ENCODE measurements around the gene AKR1C1. TPM values are rescaled to one million over a fixed set of nuclear protein-coding genes. Genes with fewer than 3 reads are reported as not detected.

Gene AKR1C1
- total and polyA plus RNA-seq, 2 of the 13 experiments (the other 11 are each of a cell fraction or from before 2014, with no cell fraction given), result 948 to 2,238 TPM

DNA sequence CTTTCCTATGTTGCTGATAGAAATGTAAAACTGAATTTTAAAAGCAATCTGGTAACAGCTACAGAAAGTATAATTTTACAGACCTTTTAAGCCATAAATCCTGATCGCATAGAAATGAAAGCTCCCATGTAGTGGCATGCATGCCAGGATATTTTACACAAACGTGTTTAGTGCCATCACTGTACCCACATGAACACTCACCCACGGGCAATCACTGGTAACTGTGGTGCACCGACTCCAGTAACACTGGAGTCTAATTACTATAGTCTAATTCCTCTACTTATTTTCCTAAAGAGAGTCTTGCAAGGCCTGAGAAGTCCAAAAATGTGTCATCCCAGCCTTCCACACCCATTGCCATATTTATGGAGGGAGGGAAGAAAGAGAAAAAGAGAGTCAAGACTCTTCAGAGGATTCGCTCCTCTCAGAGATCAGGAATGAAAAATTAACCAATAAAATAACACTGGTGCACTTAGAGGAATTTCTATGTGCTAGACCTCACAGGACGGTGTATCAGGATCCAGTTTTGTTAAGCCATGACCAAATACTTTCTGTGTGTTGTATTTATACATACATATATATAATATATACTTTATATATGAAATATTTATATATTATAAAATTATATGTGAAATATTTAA lies 48.9 kb upstream of the AKR1C1 start:
- POLR2A ChIA-PET, result no interaction called here
- H3K9me3 ChIP-seq (ENCODE audit: low read length), result peaks cover 11% of the 10 kb centered on the region
- H4K20me1 ChIP-seq (ENCODE audit: insufficient read depth, low read length), result no peaks in the 10 kb centered on the region
- no peak overlapping the region for H3K4me2 ChIP-seq (ENCODE audit: low read depth, low read length)
- no peak overlapping the region for H3K9ac ChIP-seq (ENCODE audit: insufficient read depth, low read depth, low read length)
- no peak overlapping the region for H3K27ac ChIP-seq (ENCODE audit: extremely low read length, insufficient read depth, low read length)
- BruUV-seq (replicated peaks), result no TSS peak
- FAIRE-seq (no peak), ATAC-seq (no peak), DNase-seq (ENCODE audit: low spot score) (no peak)
- H3K4me1 ChIP-seq (ENCODE audit: insufficient read depth, low read length), result no peaks in the 10 kb centered on the region
- H3K4me3 ChIP-seq (replicated peaks in 1 of 3; ENCODE audit: insufficient read depth in 1 of 3, low read depth in 2 of 3, low read length in 3 of 3), result no peak overlapping the region
- H3K27me3 ChIP-seq (ENCODE audit: control insufficient read depth in 1 of 2, insufficient read depth in 2 of 2, low read length in 2 of 2), result no peaks in the 10 kb centered on the region
- H2AFZ ChIP-seq (ENCODE audit: low read length), result no peak overlapping the region
- intact Hi-C loops (cut with micrococcal nuclease; ENCODE audit: unreplicated experiment) (no loop called here), in situ Hi-C loops (cut with HindIII; ENCODE audit: extremely low pct_ligation_motif_present, low pct_unique_long_range_greater_than_20kb) (no loop called here)
- no peaks in the 10 kb centered on the region for H3K36me3 ChIP-seq (replicated peaks in 1 of 2; ENCODE audit: control insufficient read depth in 1 of 2, insufficient read depth in 2 of 2, low read length in 2 of 2)
- CTCF ChIA-PET (ENCODE audit: low intra/inter-chr PET ratio, low total read pairs), result no interaction called here
- TF ChIP-seq TBX3 (IDR thresholded peaks at IDR 0.05; ENCODE audit: borderline replicate concordance) (no peak), SRSF1 (optimal IDR thresholded peaks at IDR 0.05; ENCODE audit: low read depth, low read length) (no peak), KDM5A (IDR thresholded peaks at IDR 0.05; ENCODE audit: borderline replicate concordance, low read length) (no peak)
- 85% methylated on average over 6 of the region's 6 CpGs for WGBS (ENCODE audit: low lambda C conversion rate)
- no peaks in the 10 kb centered on the region for H3K79me2 ChIP-seq (ENCODE audit: insufficient read depth, low read length)

DNA sequence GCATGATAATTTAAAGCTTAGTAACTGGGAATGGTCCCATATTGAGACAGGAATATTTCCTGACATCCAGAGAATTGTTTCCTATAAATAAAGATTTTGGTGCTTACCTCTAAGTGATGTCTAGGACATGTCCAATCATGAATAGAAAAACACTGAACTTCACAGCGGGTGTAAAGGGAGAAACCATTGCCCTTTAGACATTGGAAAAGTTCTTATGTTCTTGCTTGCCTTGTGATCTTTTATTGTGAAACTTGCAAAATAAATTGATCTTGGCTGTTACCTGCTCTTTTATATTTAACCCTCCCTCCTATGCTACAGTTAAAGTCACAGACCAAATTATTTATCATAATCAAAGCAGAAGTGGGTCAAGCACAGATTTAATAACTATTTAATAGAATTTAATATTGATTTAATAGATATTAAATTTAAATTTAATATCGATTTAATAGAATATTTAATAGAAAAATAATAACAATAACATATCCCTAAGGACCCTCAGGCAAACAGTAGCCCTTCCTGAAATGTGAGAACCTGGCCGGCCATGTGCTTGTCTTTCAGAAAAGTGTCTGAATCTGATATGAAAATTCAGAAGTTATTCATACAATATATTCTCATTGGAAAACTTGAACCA lies 47.0 kb upstream of the AKR1C1 start:
- Histone ChIP-seq H4K20me1 (ENCODE audit: insufficient read depth, low read length) (no peaks in the 10 kb centered on the region), H3K4me3 (replicated peaks in 1 of 3; ENCODE audit: insufficient read depth in 1 of 3, low read depth in 2 of 3, low read length in 3 of 3) (no peak overlapping the region), H3K4me1 (ENCODE audit: insufficient read depth, low read length) (no peaks in the 10 kb centered on the region), H3K27me3 (ENCODE audit: control insufficient read depth in 1 of 2, insufficient read depth in 2 of 2, low read length in 2 of 2) (no peaks in the 10 kb centered on the region), H3K9me3 (ENCODE audit: low read length) (no peaks in the 10 kb centered on the region; the same call in 1 of the 2 replicates), H2AFZ (ENCODE audit: low read length) (no peak overlapping the region), H3K27ac (ENCODE audit: extremely low read length, insufficient read depth, low read length) (no peak overlapping the region), H3K4me2 (ENCODE audit: low read depth, low read length) (no peak overlapping the region), H3K9ac (ENCODE audit: insufficient read depth, low read depth, low read length) (no peak overlapping the region), H3K79me2 (ENCODE audit: insufficient read depth, low read length) (no peaks in the 10 kb centered on the region), H3K36me3 (replicated peaks in 1 of 2; ENCODE audit: control insufficient read depth in 1 of 2, insufficient read depth in 2 of 2, low read length in 2 of 2) (no peaks in the 10 kb centered on the region)
- intact Hi-C loops (cut with micrococcal nuclease; ENCODE audit: unreplicated experiment) (no loop called here), in situ Hi-C loops (cut with HindIII; ENCODE audit: extremely low pct_ligation_motif_present, low pct_unique_long_range_greater_than_20kb) (no loop called here)
- TF ChIP-seq SP4 (CRISPR knock-in tag; IDR thresholded peaks at IDR 0.05) (no peak), ZNF432 (CRISPR knock-in tag; IDR thresholded peaks at IDR 0.05; ENCODE audit: borderline replicate concordance) (no peak), ARNT (IDR thresholded peaks at IDR 0.05) (no peak), ZNF292 (CRISPR knock-in tag; IDR thresholded peaks at IDR 0.05; ENCODE audit: borderline replicate concordance, low read depth) (no peak), ADNP (CRISPR knock-in tag; IDR thresholded peaks at IDR 0.05) (no peak), MLX (CRISPR knock-in tag; IDR thresholded peaks at IDR 0.05) (no peak), HNF4A (CRISPR knock-in tag; IDR thresholded peaks at IDR 0.05) (no peak), ZNF207 (IDR thresholded peaks at IDR 0.05; ENCODE audit: borderline replicate concordance) (no peak), ZNF431 (CRISPR knock-in tag; IDR thresholded peaks at IDR 0.05; ENCODE audit: borderline replicate concordance, low read depth) (no peak), PHF20 (CRISPR knock-in tag; IDR thresholded peaks at IDR 0.05) (no peak), ZNF709 (CRISPR knock-in tag; IDR thresholded peaks at IDR 0.05) (no peak), HOXD1 (CRISPR knock-in tag; IDR thresholded peaks at IDR 0.05) (no peak), ATF6 (CRISPR knock-in tag; conservative IDR thresholded peaks at IDR 0.05) (no peak)
- FAIRE-seq, result no peak
- WGBS (ENCODE audit: low lambda C conversion rate), result 72% methylated on average over 3 of the region's 3 CpGs
- no peak for ATAC-seq
- CTCF ChIA-PET (ENCODE audit: low intra/inter-chr PET ratio, low total read pairs), result no interaction called here
- no TSS peak for BruUV-seq (replicated peaks)
- POLR2A ChIA-PET, result no interaction called here
- DNase-seq (ENCODE audit: low spot score), result no peak

All from HepG2 (cell line).